SK-N-SH treated with all-trans-retinoic acid at 6 μM for 48 hours (cell line): ENCODE data around the gene ARHGEF7.

Source experiments
- ATAC-seq: fragments of 200-7000 bp; cut with Tn5 transposase; 3 replicates; pipeline ENCODE4 v1.9.1; 2020; ENCODE audit warnings: mild to moderate bottlenecking, moderate library complexity
- BACH2 ChIP-seq: fragments of 250-450 bp; sonication (Bioruptor Pico); IDR thresholded peaks from 2 replicates; pipeline ENCODE4 v1.9.0; 2021; ENCODE audit warnings: mild to moderate bottlenecking, borderline replicate concordance
- CSDC2 ChIP-seq: fragments of 250-450 bp; sonication (Bioruptor Pico); IDR thresholded peaks from 2 replicates; pipeline ENCODE4 v1.5.0; 2020; ENCODE audit warnings: mild to moderate bottlenecking, moderate library complexity
- CSRNP3 ChIP-seq: fragments of 250-450 bp; sonication (Bioruptor Pico); IDR thresholded peaks from 2 replicates; pipeline ENCODE4 v1.5.1; 2021; ENCODE audit warnings: mild to moderate bottlenecking, moderate library complexity
- ISL1 ChIP-seq: fragments of 250-450 bp; sonication (Bioruptor Pico); IDR thresholded peaks from 2 replicates; pipeline ENCODE4 v2.1.2; 2022; ENCODE audit warnings: mild to moderate bottlenecking, moderate library complexity
- PATZ1 ChIP-seq: fragments of 250-450 bp; sonication (Bioruptor Pico); IDR thresholded peaks from 2 replicates; pipeline ENCODE4 v1.8.0; 2020; ENCODE audit warnings: mild to moderate bottlenecking, moderate library complexity, borderline replicate concordance
- POU6F1 ChIP-seq: fragments of 250-450 bp; sonication (Bioruptor Pico); IDR thresholded peaks from 2 replicates; pipeline ENCODE4 v1.8.0; 2021; ENCODE audit warnings: low read depth, mild to moderate bottlenecking, moderate library complexity, borderline replicate concordance
- PPARA ChIP-seq: fragments of 250-450 bp; sonication (Bioruptor Pico); IDR thresholded peaks from 2 replicates; pipeline ENCODE4 v1.5.0; 2020; ENCODE audit warnings: mild to moderate bottlenecking, borderline replicate concordance
- TCF4 ChIP-seq: fragments of 250-450 bp; sonication (Bioruptor Pico); IDR thresholded peaks from 2 replicates; pipeline ENCODE4 v1.8.0; 2021; ENCODE audit warnings: mild to moderate bottlenecking, moderate library complexity, borderline replicate concordance
- TOX ChIP-seq: fragments of 250-450 bp; sonication (Bioruptor Pico); IDR thresholded peaks from 2 replicates; pipeline ENCODE4 v1.8.0; 2021; ENCODE audit warnings: mild to moderate bottlenecking, moderate library complexity, borderline replicate concordance
- TSHZ2 ChIP-seq: fragments of 250-450 bp; sonication (Bioruptor Pico); IDR thresholded peaks from 2 replicates; pipeline ENCODE4 v1.5.0; 2020; ENCODE audit warnings: mild to moderate bottlenecking, moderate library complexity
- ZC3H10 ChIP-seq: fragments of 250-450 bp; sonication (Bioruptor Pico); IDR thresholded peaks from 2 replicates; pipeline ENCODE4 v1.5.1; 2021; ENCODE audit warnings: mild to moderate bottlenecking, moderate library complexity
- ZFP3 ChIP-seq: fragments of 250-450 bp; sonication (Bioruptor Pico); IDR thresholded peaks from 2 replicates; pipeline ENCODE4 v1.5.0; 2020; ENCODE audit warnings: mild to moderate bottlenecking, moderate library complexity
- ZFP30 ChIP-seq: fragments of 450-650 bp; formaldehyde crosslinking; IDR thresholded peaks from 2 replicates; pipeline ENCODE4 v1.5.0; 2022; ENCODE audit warnings: mild to moderate bottlenecking, moderate library complexity
- ZNF565 ChIP-seq: fragments of 450-650 bp; formaldehyde crosslinking; conservative IDR thresholded peaks from 2 replicates; pipeline ENCODE4 v1.5.0; 2020; ENCODE audit warnings: low read depth, mild to moderate bottlenecking, moderate library complexity
- ZNF8 ChIP-seq: fragments of 450-650 bp; formaldehyde crosslinking; IDR thresholded peaks from 2 replicates; pipeline ENCODE4 v1.5.0; 2020; ENCODE audit warnings: mild to moderate bottlenecking, moderate library complexity
- TF ChIP-seq, protein P1 (sequence below): fragments of 250-450 bp; sonication (Bioruptor Pico); IDR thresholded peaks from 2 replicates; pipeline ENCODE4 v1.5.1; 2020; ENCODE audit warnings: low read depth, mild to moderate bottlenecking, moderate library complexity

Gene ARHGEF7

GRCh38 chr13:111323950-111324651, 209.0 kb downstream of the ARHGEF7 start (continued):
- no peak for TF ChIP-seq POU6F1 (CRISPR knock-in tag)
- TF ChIP-seq ZFP3 (CRISPR knock-in tag) = no peak
- TF ChIP-seq PPARA (CRISPR knock-in tag) = no peak
- TF ChIP-seq, all 23 proteins: peak for 0

DNA sequence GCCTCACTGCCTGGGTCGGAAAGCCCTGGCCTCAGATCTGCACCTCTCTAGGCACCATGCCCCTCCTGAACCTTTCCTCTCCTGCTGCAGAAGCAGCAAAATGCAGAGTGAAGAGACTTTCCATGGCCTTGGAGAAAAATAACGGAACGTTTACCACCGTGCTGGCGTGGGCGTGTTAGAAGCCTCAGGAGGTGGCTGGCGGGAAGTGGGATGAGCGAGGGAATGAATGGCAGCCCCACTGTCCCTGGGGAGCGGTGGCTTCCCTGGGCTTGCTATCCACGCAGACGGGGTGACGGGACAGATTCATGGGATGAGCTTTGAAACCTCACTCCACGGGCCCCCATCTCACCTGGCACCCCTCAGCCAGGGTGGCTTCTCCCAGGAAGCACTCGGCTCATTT, 209.6 kb downstream of the ARHGEF7 start:
- no peak for ATAC-seq
- no peak for TF ChIP-seq PATZ1
- TF ChIP-seq ZFP3 (CRISPR knock-in tag) = no peak
- TF ChIP-seq PPARA (CRISPR knock-in tag) = no peak
- TF ChIP-seq TCF4 (CRISPR knock-in tag) = no peak
- TF ChIP-seq ISL1 (CRISPR knock-in tag) = no peak
- no peak for TF ChIP-seq TSHZ2 (CRISPR knock-in tag)
- TF ChIP-seq ZC3H10 (CRISPR knock-in tag) = no peak
- no peak for TF ChIP-seq POU6F1 (CRISPR knock-in tag)
- no peak for TF ChIP-seq CSRNP3 (CRISPR knock-in tag)
- TF ChIP-seq BACH2 (CRISPR knock-in tag) = no peak
- TF ChIP-seq ZFP30 (CRISPR knock-in tag) = no peak
- TF ChIP-seq, protein P1, sequence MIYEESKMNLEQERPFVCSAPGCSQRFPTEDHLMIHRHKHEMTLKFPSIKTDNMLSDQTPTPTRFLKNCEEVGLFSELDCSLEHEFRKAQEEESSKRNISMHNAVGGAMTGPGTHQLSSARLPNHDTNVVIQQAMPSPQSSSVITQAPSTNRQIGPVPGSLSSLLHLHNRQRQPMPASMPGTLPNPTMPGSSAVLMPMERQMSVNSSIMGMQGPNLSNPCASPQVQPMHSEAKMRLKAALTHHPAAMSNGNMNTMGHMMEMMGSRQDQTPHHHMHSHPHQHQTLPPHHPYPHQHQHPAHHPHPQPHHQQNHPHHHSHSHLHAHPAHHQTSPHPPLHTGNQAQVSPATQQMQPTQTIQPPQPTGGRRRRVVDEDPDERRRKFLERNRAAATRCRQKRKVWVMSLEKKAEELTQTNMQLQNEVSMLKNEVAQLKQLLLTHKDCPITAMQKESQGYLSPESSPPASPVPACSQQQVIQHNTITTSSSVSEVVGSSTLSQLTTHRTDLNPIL (CRISPR knock-in tag) = no peak
- TF ChIP-seq ZNF8 (CRISPR knock-in tag) = no peak
- no peak for TF ChIP-seq TOX (CRISPR knock-in tag)
- no peak for TF ChIP-seq ZNF565 (CRISPR knock-in tag)

DNA sequence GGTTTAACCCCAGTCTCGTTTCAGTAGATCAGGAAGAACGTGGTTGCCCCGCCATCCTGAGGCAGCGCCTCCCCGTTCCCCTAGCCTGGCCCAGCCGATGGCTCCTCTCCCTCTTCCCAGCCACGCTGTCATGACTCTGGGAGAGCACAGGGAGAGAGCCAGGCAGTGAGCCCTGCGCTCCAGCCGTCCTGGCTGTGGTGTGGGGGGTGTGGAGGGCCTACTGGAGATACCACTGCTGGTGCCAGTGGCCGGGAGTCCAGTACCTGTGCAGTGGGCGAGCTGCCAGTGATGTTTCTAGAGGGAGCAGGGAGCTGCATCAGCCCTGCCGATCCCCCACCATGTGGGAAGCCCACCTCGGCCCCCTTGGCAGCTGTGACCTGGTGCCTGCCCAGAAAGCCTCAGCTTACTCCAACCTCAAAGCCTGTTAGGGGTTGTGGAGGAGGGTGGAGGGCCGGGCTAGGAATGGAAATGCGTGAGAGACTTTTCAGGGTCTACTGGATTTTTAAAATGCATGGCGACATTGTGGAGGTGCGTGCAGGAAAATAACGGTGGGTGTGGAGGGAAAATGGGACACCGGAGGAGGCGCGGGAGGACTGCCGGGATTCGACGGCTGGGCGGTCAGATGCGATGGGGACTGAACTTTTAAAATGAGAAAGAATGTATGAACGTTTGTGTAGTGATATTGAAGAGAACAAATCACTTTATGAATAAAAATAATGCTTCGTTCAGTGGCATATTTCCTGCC, 210.2 kb downstream of the ARHGEF7 start:
- ATAC-seq = peak; percentile 11; the same call in 1 of the 3 replicates
- TF ChIP-seq ZNF8 (CRISPR knock-in tag) = no peak
- no peak for TF ChIP-seq TOX (CRISPR knock-in tag)
- TF ChIP-seq ZC3H10 (CRISPR knock-in tag) = no peak
- no peak for TF ChIP-seq BACH2 (CRISPR knock-in tag)
- no peak for TF ChIP-seq TSHZ2 (CRISPR knock-in tag)
- TF ChIP-seq ZFP30 (CRISPR knock-in tag) = no peak
- no peak for TF ChIP-seq CSDC2 (CRISPR knock-in tag)
- no peak for TF ChIP-seq TCF4 (CRISPR knock-in tag)
- TF ChIP-seq ZNF565 (CRISPR knock-in tag) = no peak
